Ascending aorta (tissue), 2 donors: ENCODE results near the gene LY6G5C. TPM values are rescaled to one million over a fixed set of nuclear protein-coding genes. Genes with fewer than 3 reads are reported as not detected.

Experiments used
- DNase-seq, 2 donors: peaks; one replicate each; pipeline ENCODE4 v3.0.0-alpha.2; 2019; ENCODE audit warnings: low spot score in 2 of 2
- H3K27ac ChIP-seq, 2 donors: fragments of 200-600 bp; sonication (generic); one replicate each; pipeline ENCODE4 v1.5.1; 2016 to 2017; ENCODE audit warnings: mild to moderate bottlenecking in 1 of 2
- H3K27me3 ChIP-seq: fragments of 200-600 bp; sonication (generic); one replicate; pipeline ENCODE4 v1.5.1; 2017
- H3K36me3 ChIP-seq, 2 donors: fragments of 200-600 bp; sonication (generic); one replicate each; pipeline ENCODE4 v1.5.1; 2016
- H3K4me1 ChIP-seq, 2 donors: fragments of 200-600 bp; sonication (generic); one replicate each; pipeline ENCODE4 v1.5.1; 2016 to 2017; ENCODE audit warnings: mild to moderate bottlenecking in 1 of 2
- H3K4me3 ChIP-seq, 2 donors: fragments of 200-600 bp; sonication (generic); one replicate each; pipeline ENCODE4 v1.5.1; 2016 to 2017; ENCODE audit warnings: mild to moderate bottlenecking in 1 of 2
- H3K9me3 ChIP-seq, 2 donors: fragments of 200-600 bp; sonication (generic); one replicate each; pipeline ENCODE4 v1.5.1; 2016
- CTCF ChIP-seq, 3 experiments: fragments of 200-600 bp in 2 of 3; fragments of 450-650 bp in 1 of 3; sonication (generic) in 2 of 3; IDR thresholded peaks; one replicate each; pipeline ENCODE4 v1.5.1; 2016 to 2019; ENCODE audit warnings: antibody characterized with exemption in 3 of 3, mild to moderate bottlenecking in 1 of 3, moderate library complexity in 1 of 3
- intact Hi-C: fragments of 100-400 bp; cut with DNase I; formaldehyde crosslinking; loops from one replicate; pipeline ENCODE4 v1.15.1; 2023
- total RNA-seq: library from RNA; depleted of rRNA; stranded (reverse); fragments of >200 nt; gene quantifications from one replicate; pipeline ENCODE4 v1.1.0, GENCODE V29; 2016

The LY6G5C gene
- total RNA-seq, 1 donor from 2014 or later = 0.96 TPM

- intact Hi-C loops = no loop called here
- H3K36me3 ChIP-seq = no peaks in the 10 kb centered on the region
- TF ChIP-seq CTCF (IDR thresholded peaks at IDR 0.05) = no peak
- no peak within 1 kb of the TSS for H3K27ac ChIP-seq
- no peaks in the 10 kb centered on the region for H3K27me3 ChIP-seq
- peaks cover 6 to 11% of the 10 kb centered on the region in 2 donors for H3K4me1 ChIP-seq
- DNase-seq = no peak
- H3K4me3 ChIP-seq = no peak within 1 kb of the TSS
- H3K9me3 ChIP-seq = no peaks in the 10 kb centered on the region
Observed at GRCh38 chr6:31706599-31706998, 25.7 kb upstream of the LY6G5C start, which contains the start of gene LY6G6F. Gene LY6G6F (plus strand): TSS chr6:31706866. CDS start chr6:31706907, 41 bp downstream.

- Histone ChIP-seq H3K4me3 (no peak overlapping the region), H3K27me3 (no peaks in the 10 kb centered on the region), H3K4me1 (peaks cover 11 to 18% of the 10 kb centered on the region in 2 donors), H3K9me3 (no peaks in the 10 kb centered on the region), H3K27ac (no peak overlapping the region), H3K36me3 (no peaks in the 10 kb centered on the region)
- TF ChIP-seq CTCF (IDR thresholded peaks at IDR 0.05) = no peak
- no peak for DNase-seq
- intact Hi-C loops = no loop called here
Observed at GRCh38 chr6:31705931-31706330, 25.1 kb upstream of the LY6G5C start.

GRCh38 chr6:31702819-31703716 lies 22.2 kb upstream of the LY6G5C start, which contains the start of gene ABHD16A:
Gene ABHD16A (minus strand): TSS chr6:31703324. CDS start chr6:31703281, 43 bp downstream.
- TF ChIP-seq CTCF (IDR thresholded peaks at IDR 0.05) = no peak
- Histone ChIP-seq H3K36me3 (peaks cover 12 to 20% of the 10 kb centered on the region in 2 donors), H3K9me3 (no peaks in the 10 kb centered on the region), H3K4me1 (peaks cover 13 to 21% of the 10 kb centered on the region in 2 donors), H3K27ac (peak within 1 kb of the TSS; percentile 92 to 97), H3K4me3 (peak within 1 kb of the TSS; percentile 72 to 78), H3K27me3 (no peaks in the 10 kb centered on the region)
- DNase-seq = peak; percentile 97 to 100
- intact Hi-C loops = loop anchor here (1.0 to 2.0 kb wide), 4 partner anchors 26 to 160 kb away; partner anchors contain the start of genes CLIC1, CSNK2B, DDAH2 and NEU1

- DNase-seq = no peak
- H3K9me3 ChIP-seq = no peaks in the 10 kb centered on the region
- H3K27ac ChIP-seq = peak overlapping the region; percentile 92 to 97
- H3K27me3 ChIP-seq = no peaks in the 10 kb centered on the region
- H3K36me3 ChIP-seq = peaks cover 12 to 20% of the 10 kb centered on the region in 2 donors
- intact Hi-C loops = loop anchor here (2.0 kb wide), 2 partner anchors 34 to 160 kb away; partner anchors contain the start of genes CLIC1 and NEU1
- peaks cover 13 to 21% of the 10 kb centered on the region in 2 donors for H3K4me1 ChIP-seq
- peak overlapping the region; percentile 72 to 78 for H3K4me3 ChIP-seq
- no peak for TF ChIP-seq CTCF (IDR thresholded peaks at IDR 0.05)
Observed at GRCh38 chr6:31702405-31702818, 21.5 kb upstream of the LY6G5C start.

- H3K36me3 ChIP-seq = peaks cover 15 to 23% of the 10 kb centered on the region in 2 donors
- intact Hi-C loops = loop anchor here (2.0 kb wide), 2 partner anchors 35 to 161 kb away; partner anchors contain the start of genes CLIC1 and NEU1
- TF ChIP-seq CTCF (IDR thresholded peaks at IDR 0.05) = no peak
- H3K27me3 ChIP-seq = no peaks in the 10 kb centered on the region
- H3K27ac ChIP-seq = peak overlapping the region in 1 of 2 donors; percentile 92
- peak overlapping the region; percentile 72 to 78 for H3K4me3 ChIP-seq
- DNase-seq = no peak
- H3K4me1 ChIP-seq = peaks cover 13 to 21% of the 10 kb centered on the region in 2 donors
- H3K9me3 ChIP-seq = no peaks in the 10 kb centered on the region
Observed at GRCh38 chr6:31701666-31702404, 21.0 kb upstream of the LY6G5C start.
